Measurements from ENCODE around the gene PFDN6.

PFDN6 gene

GRCh38 chr6:33297956-33298772 is 8.8 kb downstream of the PFDN6 start:
- H3K9me3 ChIP-seq (replicated peaks; ENCODE audit: insufficient read depth, low read length): no peaks in the 10 kb centered on the region
- peaks cover 7% of the 10 kb centered on the region for H3K4me1 ChIP-seq (ENCODE audit: low read length)
- H3K36me3 ChIP-seq (replicated peaks; ENCODE audit: insufficient read depth, low read length): no peaks in the 10 kb centered on the region
- H3K4me3 ChIP-seq (ENCODE audit: low read length): peak overlapping the region; percentile 94
- no peaks in the 10 kb centered on the region for H4K20me1 ChIP-seq (ENCODE audit: insufficient read depth, low read length)
- H3K79me2 ChIP-seq (ENCODE audit: low read length): peaks cover 14% of the 10 kb centered on the region; the same call in 1 of the 2 replicates
- peak overlapping the region; percentile 96 for H3K27ac ChIP-seq (ENCODE audit: low read length)
- peak overlapping the region; percentile 96 for H3K9ac ChIP-seq (ENCODE audit: low read length)
- no peaks in the 10 kb centered on the region for H3K9me2 ChIP-seq (replicated peaks; ENCODE audit: insufficient read depth, low read length)
- H3K27me3 ChIP-seq (replicated peaks; ENCODE audit: insufficient read depth, low read length): no peaks in the 10 kb centered on the region
- no peak overlapping the region; the same call in 1 of the 2 replicates for H2AFZ ChIP-seq (ENCODE audit: low read length)
- DNase-seq: peak; percentile 61
- TF ChIP-seq EZH2phosphoT487 (IDR thresholded peaks at IDR 0.05; ENCODE audit: low read length): no peak
- peak; percentile 8; the same call in 1 of the 2 replicates for TF ChIP-seq CTCF (IDR thresholded peaks at IDR 0.05; ENCODE audit: low read length)
- H3F3A ChIP-seq (ENCODE audit: insufficient read depth, low read length): peaks cover 25% of the 10 kb centered on the region
- peak overlapping the region; percentile 99 for H3K4me2 ChIP-seq (ENCODE audit: low read depth, low read length)

GRCh38 chr6:33298773-33299236 is 9.4 kb downstream of the PFDN6 start, which contains the start of gene RGL2:
Gene RGL2, minus strand, starts transcription at chr6:33298942. Its CDS starts 332 bp downstream, at chr6:33298610.
- no peaks in the 10 kb centered on the region for H3K27me3 ChIP-seq (replicated peaks; ENCODE audit: insufficient read depth, low read length)
- peak within 1 kb of the TSS; percentile 96 for H3K9ac ChIP-seq (ENCODE audit: low read length)
- no peaks in the 10 kb centered on the region for H3K9me3 ChIP-seq (replicated peaks; ENCODE audit: insufficient read depth, low read length)
- DNase-seq: peak; percentile 67
- peak within 1 kb of the TSS; percentile 99 for H3K4me2 ChIP-seq (ENCODE audit: low read depth, low read length)
- H4K20me1 ChIP-seq (ENCODE audit: insufficient read depth, low read length): no peaks in the 10 kb centered on the region
- no peak for TF ChIP-seq CTCF (IDR thresholded peaks at IDR 0.05; ENCODE audit: low read length)
- no peak for TF ChIP-seq EZH2 (optimal IDR thresholded peaks at IDR 0.05; ENCODE audit: low read depth, low read length)
- no peak for TF ChIP-seq EZH2phosphoT487 (IDR thresholded peaks at IDR 0.05; ENCODE audit: low read length)
- peaks cover 14% of the 10 kb centered on the region; the same call in 1 of the 2 replicates for H3K79me2 ChIP-seq (ENCODE audit: low read length)
- peak within 1 kb of the TSS; percentile 68 for H2AFZ ChIP-seq (ENCODE audit: low read length)
- H3F3A ChIP-seq (ENCODE audit: insufficient read depth, low read length): peaks cover 25% of the 10 kb centered on the region
- no peaks in the 10 kb centered on the region for H3K9me2 ChIP-seq (replicated peaks; ENCODE audit: insufficient read depth, low read length)
- no peaks in the 10 kb centered on the region for H3K36me3 ChIP-seq (replicated peaks; ENCODE audit: insufficient read depth, low read length)
- peak within 1 kb of the TSS; percentile 94 for H3K4me3 ChIP-seq (ENCODE audit: low read length)
- peaks cover 7% of the 10 kb centered on the region for H3K4me1 ChIP-seq (ENCODE audit: low read length)
- H3K27ac ChIP-seq (ENCODE audit: low read length): peak within 1 kb of the TSS; percentile 96

GRCh38 chr6:33299237-33299944 is 10.0 kb downstream of the PFDN6 start:
- no peaks in the 10 kb centered on the region for H3K27me3 ChIP-seq (replicated peaks; ENCODE audit: insufficient read depth, low read length)
- H3K36me3 ChIP-seq (replicated peaks; ENCODE audit: insufficient read depth, low read length): no peaks in the 10 kb centered on the region
- peak overlapping the region; percentile 94 for H3K4me3 ChIP-seq (ENCODE audit: low read length)
- H3K79me2 ChIP-seq (ENCODE audit: low read length): peaks cover 18% of the 10 kb centered on the region
- DNase-seq: peak; percentile 95
- peaks cover 7% of the 10 kb centered on the region for H3K4me1 ChIP-seq (ENCODE audit: low read length)
- H3K9me2 ChIP-seq (replicated peaks; ENCODE audit: insufficient read depth, low read length): no peaks in the 10 kb centered on the region
- peak overlapping the region; percentile 68 for H2AFZ ChIP-seq (ENCODE audit: low read length)
- peaks cover 25% of the 10 kb centered on the region for H3F3A ChIP-seq (ENCODE audit: insufficient read depth, low read length)
- H3K4me2 ChIP-seq (ENCODE audit: low read depth, low read length): peak overlapping the region; percentile 99
- no peaks in the 10 kb centered on the region for H3K9me3 ChIP-seq (replicated peaks; ENCODE audit: insufficient read depth, low read length)
- TF ChIP-seq CTCF (IDR thresholded peaks at IDR 0.05; ENCODE audit: low read length) (peak; percentile 76), EZH2phosphoT487 (IDR thresholded peaks at IDR 0.05; ENCODE audit: low read length) (no peak)
- H3K9ac ChIP-seq (ENCODE audit: low read length): peak overlapping the region; percentile 96
- H4K20me1 ChIP-seq (ENCODE audit: insufficient read depth, low read length): no peaks in the 10 kb centered on the region
- peak overlapping the region; percentile 96 for H3K27ac ChIP-seq (ENCODE audit: low read length)

Measured in MM.1S (cell line).